ENCODE results near the gene ZFP36L2.
A peak's percentile ranks its signal among the peaks of the same experiment; 100 is the strongest.

ZFP36L2 gene

GRCh38 chr2:43223521-43224001 lies 2.8 kb downstream of the ZFP36L2 start:
- DNase-seq (ENCODE audit: low read depth), result peak; percentile 73
- no peak for TF ChIP-seq CTCF (conservative IDR thresholded peaks at IDR 0.05; ENCODE audit: low read length)
- H3K4me3 ChIP-seq (ENCODE audit: low read length), result peak overlapping the region; percentile 72

GRCh38 chr2:43222475-43223309 lies 3.7 kb downstream of the ZFP36L2 start:
- TF ChIP-seq CTCF (conservative IDR thresholded peaks at IDR 0.05; ENCODE audit: low read length), result no peak
- peak overlapping the region; percentile 72 for H3K4me3 ChIP-seq (ENCODE audit: low read length)
- DNase-seq (ENCODE audit: low read depth), result peak; percentile 42

- peak; percentile 95 for DNase-seq (ENCODE audit: low read depth)
- TF ChIP-seq CTCF (conservative IDR thresholded peaks at IDR 0.05; ENCODE audit: low read length), result no peak
- peak overlapping the region; percentile 72 for H3K4me3 ChIP-seq (ENCODE audit: low read length)
Measured at GRCh38 chr2:43221763-43222474, 4.5 kb downstream of the ZFP36L2 start.

GRCh38 chr2:43221124-43221762 lies 5.2 kb downstream of the ZFP36L2 start:
- H3K4me3 ChIP-seq (ENCODE audit: low read length), result peak overlapping the region; percentile 72
- peak; percentile 91 for DNase-seq (ENCODE audit: low read depth)
- TF ChIP-seq CTCF (conservative IDR thresholded peaks at IDR 0.05; ENCODE audit: low read length), result no peak

- TF ChIP-seq CTCF (conservative IDR thresholded peaks at IDR 0.05; ENCODE audit: low read length), result no peak
- H3K4me3 ChIP-seq (ENCODE audit: low read length), result peak overlapping the region; percentile 72
- no peak for DNase-seq (ENCODE audit: low read depth)
Measured at GRCh38 chr2:43220760-43221123, 5.7 kb downstream of the ZFP36L2 start.

- H3K4me3 ChIP-seq (ENCODE audit: low read length), result peak overlapping the region; percentile 72
- DNase-seq (ENCODE audit: low read depth), result peak; percentile 51
- no peak for TF ChIP-seq CTCF (conservative IDR thresholded peaks at IDR 0.05; ENCODE audit: low read length)
Measured at GRCh38 chr2:43220229-43220751, 6.1 kb downstream of the ZFP36L2 start.
